ENCODE measurements around the gene ACTL6B.

GRCh38 chr7:100676501-100677306 lies 20.5 kb upstream of the ACTL6B start:
- TF ChIP-seq CTCF (conservative IDR thresholded peaks at IDR 0.05; ENCODE audit: low read length), result no peak
- no peak for TF ChIP-seq EZH2phosphoT487 (IDR thresholded peaks at IDR 0.05; ENCODE audit: borderline replicate concordance, low read depth, low read length)
